GM19463 (cell line): ENCODE measurements around the gene GPR12.
A peak's percentile ranks its signal among the peaks of the same experiment; 100 is the strongest.
"Not testable (repeated sequence)": the region's sequence is repeated elsewhere in the genome, so short reads cannot be mapped to it uniquely, and the experiment has no call there.

Experiments used
- ATAC-seq: cut with Tn5 transposase; IDR thresholded peaks from one replicate; pipeline ENCODE4 v1.9.1; 2021; ENCODE audit warnings: mild to moderate bottlenecking, moderate library complexity; ENCODE audit not compliant: unreplicated experiment

The GPR12 gene

GRCh38 chr13:26749285-26749684, 11.3 kb downstream of the GPR12 start:
- no peak for ATAC-seq

GRCh38 chr13:26747706-26748105, 12.9 kb downstream of the GPR12 start:
- no peak for ATAC-seq

GRCh38 chr13:26743971-26744370, 16.6 kb downstream of the GPR12 start:
- ATAC-seq: no peak

- no peak for ATAC-seq
These were observed 17.8 kb downstream of the GPR12 start for GRCh38 chr13:26742691-26743358.

GRCh38 chr13:26735677-26736076, 24.9 kb downstream of the GPR12 start:
- ATAC-seq: no peak

GRCh38 chr13:26727633-26728032, 33.0 kb downstream of the GPR12 start:
- no peak for ATAC-seq

GRCh38 chr13:26727122-26727521, 33.5 kb downstream of the GPR12 start:
- ATAC-seq: no peak

- ATAC-seq: no peak
These were observed 33.9 kb downstream of the GPR12 start for GRCh38 chr13:26726684-26727083.

- ATAC-seq: not testable (repeated sequence)
These were observed 37.0 kb downstream of the GPR12 start for GRCh38 chr13:26723620-26724019.

- ATAC-seq: no peak
These were observed 38.3 kb downstream of the GPR12 start for GRCh38 chr13:26722321-26722720.

- ATAC-seq: peak; percentile 61
These were observed 39.1 kb downstream of the GPR12 start for GRCh38 chr13:26721251-26722121.

GRCh38 chr13:26719356-26719945, 41.1 kb downstream of the GPR12 start:
- ATAC-seq: no peak

GRCh38 chr13:26718872-26719271, 41.7 kb downstream of the GPR12 start:
- no peak for ATAC-seq

GRCh38 chr13:26718146-26718545, 42.4 kb downstream of the GPR12 start:
- ATAC-seq: no peak

- ATAC-seq: no peak
These were observed 43.6 kb downstream of the GPR12 start for GRCh38 chr13:26716984-26717383.

GRCh38 chr13:26713341-26713740, 47.2 kb downstream of the GPR12 start:
- ATAC-seq: no peak

- ATAC-seq: no peak
These were observed 49.4 kb downstream of the GPR12 start for GRCh38 chr13:26711211-26711610.

- no peak for ATAC-seq
These were observed 50.4 kb downstream of the GPR12 start for GRCh38 chr13:26710166-26710565.

GRCh38 chr13:26709461-26709860, 51.1 kb downstream of the GPR12 start:
- ATAC-seq: no peak

- ATAC-seq: no peak
These were observed 52.6 kb downstream of the GPR12 start for GRCh38 chr13:26708007-26708297.

- ATAC-seq: no peak
These were observed 53.2 kb downstream of the GPR12 start for GRCh38 chr13:26707122-26708006.
